A673 (cell line): ENCODE data around the gene LRP6.
"Not testable (repeated sequence)": the region's sequence is repeated elsewhere in the genome, so short reads cannot be mapped to it uniquely, and the experiment has no call there.

Experiments
- CTCF ChIP-seq: fragments of 300-800, 200-600 bp; sonication (generic); conservative IDR thresholded peaks from 2 replicates; pipeline ENCODE4 v1.5.1; 2017; ENCODE audit warnings: low read depth, mild to moderate bottlenecking, antibody characterized with exemption, low read length, moderate library complexity, mixed read lengths
- EZH2 ChIP-seq: fragments of 200-600 bp; sonication (generic); IDR thresholded peaks from 2 replicates; pipeline ENCODE4 v1.6.1; 2017; ENCODE audit warnings: borderline replicate concordance, low read depth, mild to moderate bottlenecking, mixed read lengths, antibody characterized with exemption, low read length; ENCODE audit not compliant: poor library complexity, severe bottlenecking

GRCh38 chr12:12310695-12311094, 43.9 kb upstream of the LRP6 start:
- TF ChIP-seq CTCF, EZH2: not testable (repeated sequence)
